Jurkat, Clone E6-1 (cell line): ENCODE measurements around the gene DAPP1.
A peak's percentile ranks its signal among the peaks of the same experiment; 100 is the strongest.
"Not testable (repeated sequence)": the region's sequence is repeated elsewhere in the genome, so short reads cannot be mapped to it uniquely, and the experiment has no call there.

Source experiments
- DNase-seq: peaks from one replicate; pipeline ENCODE4 v3.0.0-alpha.2; 2011; ENCODE audit warnings: low read depth, low spot score
- H3K4me3 ChIP-seq: 2 replicates; pipeline ENCODE4 v1.5.1; 2011; ENCODE audit warnings: mild to moderate bottlenecking, low read length, control low read depth, moderate library complexity

The DAPP1 gene

GRCh38 chr4:99821918-99822503, 5.4 kb downstream of the DAPP1 start:
- no peak overlapping the region for H3K4me3 ChIP-seq
- DNase-seq, result peak; percentile 14

- no peak for DNase-seq
- no peak overlapping the region for H3K4me3 ChIP-seq
Measured at GRCh38 chr4:99822734-99823133, 6.1 kb downstream of the DAPP1 start.

- DNase-seq, result no peak
- no peak overlapping the region for H3K4me3 ChIP-seq
Measured at GRCh38 chr4:99824070-99824599, 7.5 kb downstream of the DAPP1 start.

GRCh38 chr4:99825272-99825671, 8.6 kb downstream of the DAPP1 start:
- DNase-seq, result no peak
- H3K4me3 ChIP-seq, result no peak overlapping the region

GRCh38 chr4:99826016-99826415, 9.4 kb downstream of the DAPP1 start:
- no peak for DNase-seq
- no peak overlapping the region for H3K4me3 ChIP-seq

- DNase-seq, result no peak
- no peak overlapping the region for H3K4me3 ChIP-seq
Measured at GRCh38 chr4:99827454-99827853, 10.8 kb downstream of the DAPP1 start.

GRCh38 chr4:99827857-99828256, 11.2 kb downstream of the DAPP1 start:
- no peak for DNase-seq
- no peak overlapping the region for H3K4me3 ChIP-seq

- DNase-seq, result no peak
- H3K4me3 ChIP-seq, result no peak overlapping the region
Measured at GRCh38 chr4:99828477-99828876, 11.8 kb downstream of the DAPP1 start.

- not testable (repeated sequence) for DNase-seq, H3K4me3 ChIP-seq
Measured at GRCh38 chr4:99830051-99830450, 13.4 kb downstream of the DAPP1 start.

GRCh38 chr4:99832321-99832720, 15.7 kb downstream of the DAPP1 start:
- no peak for DNase-seq

GRCh38 chr4:99832758-99833157, 16.1 kb downstream of the DAPP1 start:
- no peak overlapping the region for H3K4me3 ChIP-seq
- DNase-seq, result no peak

More at GRCh38 chr4:99832321-99832720, 15.7 kb downstream of the DAPP1 start:
- H3K4me3 ChIP-seq, result no peak overlapping the region

- no peak for DNase-seq
- H3K4me3 ChIP-seq, result no peak overlapping the region
Measured at GRCh38 chr4:99833756-99834155, 17.1 kb downstream of the DAPP1 start.

GRCh38 chr4:99834569-99834968, 17.9 kb downstream of the DAPP1 start:
- no peak overlapping the region for H3K4me3 ChIP-seq
- no peak for DNase-seq

- no peak for DNase-seq
- no peak overlapping the region for H3K4me3 ChIP-seq
Measured at GRCh38 chr4:99835942-99836341, 19.3 kb downstream of the DAPP1 start.

- no peak for DNase-seq
- H3K4me3 ChIP-seq, result no peak overlapping the region
Measured at GRCh38 chr4:99838927-99839326, 22.3 kb downstream of the DAPP1 start.

- no peak for DNase-seq
- H3K4me3 ChIP-seq, result no peak overlapping the region
Measured at GRCh38 chr4:99841129-99841528, 24.5 kb downstream of the DAPP1 start.

GRCh38 chr4:99843413-99843812, 26.8 kb downstream of the DAPP1 start:
- no peak overlapping the region for H3K4me3 ChIP-seq
- DNase-seq, result no peak

- no peak overlapping the region for H3K4me3 ChIP-seq
- no peak for DNase-seq
Measured at GRCh38 chr4:99844048-99844447, 27.4 kb downstream of the DAPP1 start.

- H3K4me3 ChIP-seq, result no peak overlapping the region
Measured at GRCh38 chr4:99845179-99845578, 28.6 kb downstream of the DAPP1 start.

GRCh38 chr4:99845708-99846469, 29.3 kb downstream of the DAPP1 start:
- no peak for DNase-seq
- H3K4me3 ChIP-seq, result no peak overlapping the region

More at GRCh38 chr4:99845179-99845578, 28.6 kb downstream of the DAPP1 start:
- DNase-seq, result no peak

- DNase-seq, result no peak
- no peak overlapping the region for H3K4me3 ChIP-seq
Measured at GRCh38 chr4:99846891-99847290, 30.3 kb downstream of the DAPP1 start.
